ENCODE data around the gene NFATC2.
"Not testable (repeated sequence)": the region's sequence is repeated elsewhere in the genome, so short reads cannot be mapped to it uniquely, and the experiment has no call there.

NFATC2 gene

GRCh38 chr20:51468636-51469035 lies 73.9 kb downstream of the NFATC2 start:
- DNase-seq, result no peak

DNA sequence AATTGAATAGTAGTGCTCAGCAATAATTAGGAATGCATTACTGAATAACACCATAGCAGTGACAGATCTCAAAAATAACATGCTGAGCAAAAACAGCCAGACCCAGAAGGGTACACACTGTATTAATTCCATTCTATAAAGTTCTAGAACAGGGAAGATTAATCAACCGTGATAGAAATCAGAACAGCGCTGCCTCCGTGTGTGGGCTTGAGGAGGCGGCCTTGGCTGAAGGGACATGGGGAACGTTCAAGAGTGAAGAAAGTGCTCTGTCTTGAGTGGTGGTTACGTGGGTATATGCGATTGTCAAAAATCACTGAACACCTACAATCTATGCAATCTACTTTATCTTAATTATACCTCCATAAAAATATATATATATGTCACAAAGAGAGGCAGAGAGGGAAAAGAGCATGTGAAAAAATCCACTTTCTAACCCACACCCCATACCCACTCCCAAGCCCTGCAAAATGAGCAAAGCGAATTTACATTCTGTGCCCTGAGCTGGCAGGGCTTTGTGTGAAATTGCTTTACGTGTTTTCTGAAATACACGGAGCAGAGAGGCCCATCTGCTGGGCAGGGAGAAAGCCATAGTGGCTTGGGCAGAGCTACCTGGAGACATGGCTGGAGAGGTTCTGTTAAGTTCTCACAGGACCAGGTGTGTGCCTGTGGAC lies 74.4 kb downstream of the NFATC2 start:
- no peak for DNase-seq

- DNase-seq, result no peak
These were observed 78.5 kb downstream of the NFATC2 start for GRCh38 chr20:51463998-51464397.

GRCh38 chr20:51463560-51463959 lies 79.0 kb downstream of the NFATC2 start:
- DNase-seq, result no peak

DNA sequence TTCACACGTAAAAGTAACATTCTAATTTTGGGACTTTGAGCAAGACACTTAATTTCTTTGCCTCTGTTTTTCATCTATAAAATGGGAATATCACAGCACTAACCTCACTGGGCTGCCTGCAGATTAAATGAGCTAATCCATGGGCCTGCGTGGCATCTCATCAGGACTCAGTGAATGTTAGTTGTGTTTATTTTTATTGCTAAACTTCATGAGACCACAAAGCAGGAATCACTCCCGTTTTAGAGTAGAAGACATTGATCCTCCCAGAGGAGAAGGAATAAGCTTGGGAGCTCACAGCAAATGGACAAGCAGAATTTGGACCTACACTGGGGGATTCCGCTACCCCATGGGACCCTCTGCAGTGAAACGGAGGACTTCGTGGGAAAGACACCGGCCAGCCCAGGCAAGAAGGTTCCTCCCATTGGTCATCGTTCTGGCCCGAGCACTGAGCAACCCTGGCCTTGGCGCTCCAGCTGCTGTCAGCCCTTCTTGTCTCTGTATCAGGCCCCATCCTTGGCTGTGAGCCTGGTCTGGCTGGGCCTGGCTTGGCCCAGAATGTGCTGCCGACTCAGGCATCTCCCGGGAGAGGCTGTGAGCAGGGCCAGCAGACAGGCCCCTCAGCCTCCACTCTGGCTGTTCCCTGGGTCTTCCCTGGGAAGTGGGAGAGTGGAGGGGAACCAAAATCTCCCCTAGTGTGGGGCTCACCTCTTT lies 79.8 kb downstream of the NFATC2 start:
- DNase-seq, result no peak

GRCh38 chr20:51461846-51462245 lies 80.7 kb downstream of the NFATC2 start:
- DNase-seq, result not testable (repeated sequence)

- DNase-seq, result no peak
These were observed 81.2 kb downstream of the NFATC2 start for GRCh38 chr20:51461306-51461705.

- no peak for DNase-seq
These were observed 81.8 kb downstream of the NFATC2 start for GRCh38 chr20:51460569-51461265.

DNA sequence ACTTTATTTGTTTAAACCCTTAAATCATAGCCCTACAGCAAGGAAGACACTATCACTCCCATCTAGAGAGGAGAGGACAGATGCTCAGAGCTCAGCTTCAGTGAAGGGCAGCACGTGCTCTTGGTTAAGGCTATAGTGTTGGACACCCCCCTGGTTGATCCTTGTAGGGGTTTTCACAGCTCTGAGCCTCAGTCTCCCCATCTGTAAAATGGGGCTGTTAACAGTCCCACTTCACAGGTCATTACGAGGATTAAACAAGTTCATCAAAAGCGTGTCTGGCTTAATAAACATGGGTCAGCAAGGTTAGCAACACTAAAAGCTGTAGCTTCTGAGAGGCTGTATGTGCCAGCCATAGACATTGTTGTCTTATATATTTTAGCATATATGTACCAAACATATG lies 82.4 kb downstream of the NFATC2 start:
- no peak for DNase-seq

GRCh38 chr20:51458751-51459439 lies 83.6 kb downstream of the NFATC2 start:
- DNase-seq, result no peak

GRCh38 chr20:51457533-51457932 lies 85.0 kb downstream of the NFATC2 start:
- DNase-seq, result no peak

- peak; percentile 12 for DNase-seq
These were observed 85.7 kb downstream of the NFATC2 start for GRCh38 chr20:51456511-51457509.

- DNase-seq, result no peak
These were observed 88.2 kb downstream of the NFATC2 start for GRCh38 chr20:51454250-51454865.

DNA sequence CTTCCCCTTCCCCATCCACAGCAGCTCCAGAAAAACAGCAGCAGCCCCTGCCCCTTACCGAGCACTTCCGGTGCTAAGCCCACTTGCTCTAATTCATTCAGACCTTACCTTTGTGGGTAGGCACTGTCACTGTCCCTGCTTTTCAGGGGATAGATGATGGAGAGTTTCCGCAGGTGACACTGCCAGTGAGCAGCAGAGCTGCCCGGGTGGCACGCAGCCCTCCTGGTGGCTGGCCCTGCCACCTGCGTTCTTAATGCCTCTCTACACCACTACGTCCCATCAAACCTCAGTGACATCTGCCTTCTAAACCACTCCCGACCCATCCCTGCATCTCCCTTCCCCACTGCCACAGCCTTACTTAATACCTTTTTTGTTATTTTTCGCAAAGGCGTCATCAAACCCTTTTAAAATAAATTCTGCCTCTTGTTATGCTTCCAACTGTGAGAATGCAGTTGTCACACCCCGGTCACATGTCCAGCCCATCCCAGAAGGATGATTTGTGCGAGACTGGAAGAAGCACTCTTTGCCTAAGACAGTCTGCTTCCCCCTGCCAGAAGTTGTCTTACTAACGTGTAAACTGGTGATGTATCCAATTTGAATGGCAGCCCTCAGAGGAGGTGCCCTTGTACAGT lies 89.7 kb downstream of the NFATC2 start:
- no peak for DNase-seq

- DNase-seq, result no peak
These were observed 90.4 kb downstream of the NFATC2 start for GRCh38 chr20:51452091-51452613.

DNA sequence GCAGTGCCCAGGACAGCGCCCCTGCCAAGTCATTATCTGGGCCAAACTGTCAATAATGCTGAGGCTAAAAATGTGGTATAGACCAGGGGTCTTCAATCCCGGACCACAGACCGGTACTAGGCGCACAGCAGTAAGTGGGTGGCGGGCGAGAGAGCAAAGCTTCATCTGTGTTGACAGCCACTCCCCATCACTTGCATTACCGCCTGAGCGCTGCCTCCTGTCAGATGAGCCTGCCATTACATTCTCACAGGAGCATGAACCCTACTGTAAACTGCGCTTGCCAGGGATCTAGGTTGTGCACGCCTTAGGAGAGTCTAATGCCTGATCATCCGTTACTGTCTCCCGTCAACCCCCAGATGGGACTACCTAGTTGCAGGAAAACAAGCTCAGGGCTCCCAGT lies 91.0 kb downstream of the NFATC2 start:
- DNase-seq, result no peak

DNA sequence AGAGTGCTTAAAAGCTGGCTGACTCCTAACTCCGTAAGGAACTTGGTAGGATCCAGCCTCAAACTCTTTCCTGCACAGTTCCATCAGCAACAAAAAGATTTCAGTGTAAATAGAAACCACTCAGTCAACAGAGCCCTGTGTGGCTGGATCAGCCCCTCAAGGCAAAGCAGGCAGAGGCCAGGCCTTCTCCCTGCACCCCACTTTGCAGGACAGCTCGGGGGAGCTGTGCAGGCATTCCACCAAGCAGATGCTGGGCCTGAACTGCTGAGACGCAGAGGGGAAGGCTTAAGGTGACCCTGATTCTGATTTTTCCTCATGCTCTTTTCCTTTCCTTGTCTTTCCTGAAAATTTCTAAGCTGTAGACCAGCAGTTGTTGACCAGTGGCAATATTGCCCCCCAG lies 91.5 kb downstream of the NFATC2 start:
- DNase-seq, result no peak

GRCh38 chr20:51450221-51450712 lies 92.3 kb downstream of the NFATC2 start:
- DNase-seq, result no peak

- DNase-seq, result no peak
These were observed 92.9 kb downstream of the NFATC2 start for GRCh38 chr20:51449498-51450220.

GRCh38 chr20:51447765-51448148 lies 94.8 kb downstream of the NFATC2 start:
- DNase-seq, result no peak

All from NK-92 treated with Interleukin-12 subunit alpha and Interleukin-12 subunit beta, amount 100 ng/mL, for 24 hours (cell line).